ENCODE results near the gene GNG4.
"Not testable (repeated sequence)": the region's sequence is repeated elsewhere in the genome, so short reads cannot be mapped to it uniquely, and the experiment has no call there.

Gene GNG4

GRCh38 chr1:235579891-235580290, 69.7 kb downstream of the GNG4 start:
- no peak for DNase-seq

- no peak for DNase-seq
These were observed 74.0 kb downstream of the GNG4 start for GRCh38 chr1:235575597-235575996.

DNA sequence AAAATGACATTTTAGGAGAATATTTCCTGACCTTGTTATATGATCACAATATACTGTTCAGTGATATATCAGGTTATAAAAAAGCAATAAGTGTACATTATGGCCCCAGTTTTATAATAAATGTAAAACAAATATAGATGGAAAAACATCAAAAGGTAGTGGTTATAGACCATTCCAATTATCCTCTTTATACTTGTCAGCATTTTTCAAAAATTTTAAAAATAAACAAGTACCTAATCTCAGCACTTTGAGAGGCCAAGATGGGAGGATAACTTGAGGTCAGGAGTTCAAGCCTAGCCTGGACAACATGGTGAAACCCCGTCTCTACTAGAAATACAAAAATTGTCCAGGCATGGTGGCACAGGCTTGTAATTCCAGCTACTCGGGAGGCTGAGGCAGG, 75.7 kb downstream of the GNG4 start:
- no peak for DNase-seq

- DNase-seq: not testable (repeated sequence)
These were observed 76.6 kb downstream of the GNG4 start for GRCh38 chr1:235572971-235573370.

DNA sequence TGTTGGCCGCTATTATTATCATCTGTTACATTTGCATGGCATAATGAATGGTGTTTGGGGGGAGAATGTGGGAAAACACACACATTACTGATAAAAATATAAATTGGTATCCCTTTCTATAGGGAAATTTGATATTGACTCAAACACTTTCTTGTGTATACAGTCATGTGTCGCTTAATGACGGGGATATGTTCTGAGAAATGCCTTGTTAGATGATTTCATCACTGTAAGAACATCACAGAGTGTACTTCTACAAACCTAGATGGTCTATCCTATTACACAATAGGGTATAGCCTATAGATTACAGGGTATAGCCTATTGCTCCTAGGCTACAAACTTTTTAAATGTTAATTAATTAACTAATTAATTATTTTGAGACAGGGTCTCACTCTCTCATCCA, 78.1 kb downstream of the GNG4 start:
- DNase-seq: no peak

- no peak for DNase-seq
These were observed 81.6 kb downstream of the GNG4 start for GRCh38 chr1:235567812-235568503.

GRCh38 chr1:235566084-235566483, 83.5 kb downstream of the GNG4 start:
- no peak for DNase-seq

- DNase-seq: no peak
These were observed 86.0 kb downstream of the GNG4 start for GRCh38 chr1:235563513-235564061.

DNA sequence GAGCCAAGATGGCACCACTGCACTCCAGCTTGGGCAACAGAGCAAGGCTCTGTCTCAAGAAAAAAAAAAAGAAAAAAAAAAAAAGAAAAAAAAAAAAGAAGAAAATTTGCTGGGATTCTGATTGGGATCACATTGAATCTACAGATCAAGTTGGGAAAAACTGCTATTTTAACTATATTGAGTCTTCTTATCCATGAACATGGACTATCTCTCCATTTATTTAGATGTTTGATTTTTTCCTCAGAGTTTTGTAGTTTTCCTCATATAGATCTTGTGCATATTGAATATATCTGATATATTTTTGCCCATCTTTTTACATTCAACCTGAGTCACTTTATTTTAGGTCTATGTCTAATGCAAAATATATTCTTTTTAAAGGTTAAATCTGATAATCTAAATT, 87.0 kb downstream of the GNG4 start:
- DNase-seq: no peak

DNA sequence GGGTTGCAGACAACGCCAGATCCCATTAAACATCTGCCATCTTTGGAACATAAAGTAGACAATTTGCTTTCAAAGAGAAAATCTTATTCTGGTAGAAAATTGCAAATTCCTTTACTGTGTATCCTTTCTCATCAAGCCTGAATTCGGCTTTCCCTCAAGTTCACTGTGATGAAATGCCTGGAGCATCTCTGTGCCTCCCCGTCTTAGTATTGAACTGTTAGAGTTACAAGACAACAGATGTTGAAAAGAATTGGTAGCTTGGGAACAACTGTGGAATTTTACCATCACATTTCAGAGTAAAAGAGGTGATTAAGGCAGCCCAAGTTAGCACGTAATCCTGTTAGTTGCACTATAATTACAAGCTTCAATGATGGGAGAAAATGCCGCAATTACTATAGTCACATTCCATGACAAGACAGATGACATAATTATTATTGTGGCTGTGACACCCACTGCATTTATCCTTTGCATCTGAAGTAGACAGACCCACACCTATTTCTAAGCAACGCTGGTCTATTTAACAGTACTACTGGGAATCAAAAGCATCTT, 90.9 kb downstream of the GNG4 start:
- DNase-seq: no peak

DNA sequence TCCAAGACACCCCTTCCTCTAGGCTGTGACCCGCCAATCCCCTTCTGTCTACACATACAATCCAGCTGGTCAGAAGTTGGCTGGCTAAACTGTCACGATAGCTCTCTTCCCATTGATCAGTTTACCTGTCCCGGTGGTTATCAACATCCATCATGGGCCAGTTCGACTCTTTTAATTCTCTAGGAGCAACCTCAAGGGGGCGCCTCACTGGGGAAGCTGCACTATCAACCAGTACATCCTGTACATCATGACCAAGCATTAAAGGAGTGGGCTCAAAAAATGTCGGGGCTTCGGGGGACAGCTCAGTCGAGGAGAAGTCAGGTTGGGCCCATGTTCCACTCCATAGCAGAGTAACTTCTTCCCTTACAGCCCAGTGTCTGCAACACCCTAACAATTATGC, 92.1 kb downstream of the GNG4 start:
- no peak for DNase-seq

DNA sequence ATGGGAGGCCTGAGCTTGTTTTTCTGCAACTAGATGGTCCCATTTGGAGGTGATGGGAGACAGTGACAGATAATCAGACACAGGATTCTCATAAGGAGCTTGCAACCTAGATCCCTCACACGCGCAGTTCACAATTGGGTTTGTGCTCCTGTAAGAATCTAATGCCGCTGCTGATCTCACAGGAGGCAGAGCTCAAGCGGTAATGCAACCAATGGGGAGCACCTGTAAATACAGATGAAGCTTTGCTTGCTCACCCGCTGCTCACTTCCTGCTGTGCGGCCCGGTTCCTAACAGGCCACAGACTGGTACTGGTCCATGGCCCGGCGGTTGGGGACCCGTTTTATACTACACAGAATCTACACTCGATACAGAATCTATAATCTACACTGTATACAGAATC, 92.8 kb downstream of the GNG4 start:
- no peak for DNase-seq

DNA sequence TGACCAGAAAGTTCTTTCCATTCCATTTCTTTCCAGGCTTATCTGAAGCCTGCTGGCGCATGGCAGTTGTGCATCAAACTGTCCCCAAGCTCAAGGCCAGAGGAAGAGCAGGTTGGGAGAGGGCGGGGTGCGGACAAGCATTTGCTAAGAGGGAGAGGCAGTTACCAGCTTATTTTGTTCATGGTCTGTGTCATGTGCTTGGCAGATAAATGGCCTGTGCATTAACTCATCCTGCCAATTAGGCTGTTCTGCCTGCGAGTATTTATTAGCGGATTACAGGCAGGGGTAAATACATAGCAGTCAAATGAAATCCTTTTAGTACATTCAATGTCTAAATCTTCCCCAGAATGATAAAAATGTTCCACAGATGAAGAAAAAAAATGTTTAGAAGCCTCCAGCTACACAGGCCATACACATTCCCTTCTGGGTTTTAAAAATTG, 96.5 kb downstream of the GNG4 start:
- no peak for DNase-seq

DNA sequence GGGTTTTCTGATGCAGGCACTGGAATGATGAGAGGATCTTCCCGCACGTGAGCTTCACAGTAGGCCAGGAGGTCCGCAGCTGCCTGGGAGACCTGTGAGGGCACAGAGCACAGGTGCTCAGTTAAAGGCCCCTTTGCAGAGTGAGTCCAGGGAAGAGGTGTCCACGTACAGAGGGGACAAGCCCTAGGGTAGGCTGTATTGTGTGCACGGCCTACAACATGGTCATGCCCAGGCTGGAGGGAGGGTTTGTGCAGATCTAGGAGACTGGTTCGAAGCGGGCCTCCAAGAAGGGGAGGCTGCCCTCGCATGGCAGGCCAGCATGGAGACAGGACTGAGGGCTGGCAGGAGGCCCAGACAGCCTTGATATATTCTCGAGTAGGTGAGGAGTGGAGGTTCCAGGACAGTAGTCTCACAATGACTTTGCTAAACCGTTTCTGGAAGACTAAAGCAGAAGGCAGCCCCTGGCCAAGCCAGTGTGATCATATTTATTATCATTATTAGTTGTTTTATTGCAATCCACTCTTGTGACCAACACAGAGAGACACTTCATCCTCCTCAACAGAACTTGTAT, 97.4 kb downstream of the GNG4 start:
- DNase-seq: peak in 1 of 2 experiments; percentile 40

DNA sequence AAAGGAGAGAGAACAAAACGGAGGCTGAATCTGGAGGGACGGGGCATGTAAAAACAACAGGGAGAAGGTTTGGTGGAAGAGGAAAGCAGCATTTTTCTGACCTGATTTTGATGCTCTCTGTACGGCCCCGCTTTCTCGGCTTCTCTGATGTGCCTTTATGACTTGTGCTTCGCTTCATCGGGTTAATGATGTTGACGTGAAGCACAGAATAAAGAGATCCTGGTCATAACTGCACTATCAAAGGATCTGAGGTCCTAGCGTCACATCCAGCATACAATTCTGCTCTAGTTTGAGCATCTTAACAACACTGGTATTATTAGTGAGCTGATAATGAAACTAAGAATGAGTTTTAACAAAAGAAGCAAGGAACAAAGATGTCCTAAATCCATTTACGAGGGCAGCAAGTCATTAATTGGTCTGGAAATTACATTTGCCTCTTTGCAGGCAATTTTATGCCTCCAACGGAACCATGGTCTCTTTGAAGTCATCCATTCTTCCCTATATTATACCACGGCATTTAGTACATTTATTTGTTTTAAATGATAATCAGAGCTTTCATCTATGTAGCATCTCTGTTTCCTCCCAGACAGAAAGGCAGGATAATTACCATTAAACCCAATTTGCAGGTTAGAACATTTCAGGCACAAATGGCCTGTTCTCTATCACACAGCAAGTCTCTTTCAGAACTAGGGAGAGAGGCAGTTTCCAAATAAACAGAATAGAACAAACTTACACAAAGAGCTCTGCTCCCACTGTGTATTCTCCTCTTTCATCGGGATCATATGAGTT, 100.0 kb downstream of the GNG4 start:
- no peak for DNase-seq

DNA sequence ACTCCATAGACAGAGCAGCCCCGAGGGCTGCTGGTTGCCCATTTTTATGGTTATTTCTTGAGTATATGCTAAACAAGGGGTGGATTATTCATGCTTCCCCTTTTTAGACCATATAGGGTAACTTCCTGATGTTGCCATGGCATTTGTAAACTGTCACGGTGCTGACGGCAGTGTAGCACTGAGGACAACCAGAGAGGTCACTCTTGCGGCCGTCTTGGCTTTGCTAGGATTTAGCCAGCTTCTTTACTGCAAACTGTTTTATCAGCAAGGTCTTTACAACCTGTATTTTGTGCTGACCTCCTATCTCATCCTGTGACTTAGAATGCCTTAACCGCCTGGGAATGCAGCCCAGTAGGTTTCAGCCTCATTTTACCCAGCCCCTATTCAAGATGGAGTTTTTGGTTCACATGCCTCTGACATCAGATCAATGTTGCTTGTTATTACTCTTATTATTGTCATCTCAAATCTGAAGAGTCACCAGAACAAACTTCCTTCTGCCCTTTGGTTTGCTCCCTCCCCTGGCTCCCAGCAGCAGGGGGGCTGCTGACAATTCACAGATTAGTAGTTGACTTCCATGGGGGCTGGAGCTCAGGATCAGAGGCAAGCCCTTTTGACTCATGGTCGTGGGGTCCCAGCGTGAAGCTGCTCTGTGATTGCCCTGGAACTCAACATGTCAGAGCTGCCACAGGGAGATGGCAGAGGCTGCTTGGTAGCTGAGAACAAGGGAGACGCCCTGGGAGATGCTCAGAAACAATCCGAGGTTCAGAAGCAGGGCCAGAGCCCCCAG, 103.0 kb downstream of the GNG4 start:
- not testable (repeated sequence) for DNase-seq

GRCh38 chr1:235545292-235545930, 104.2 kb downstream of the GNG4 start:
- DNase-seq: no peak

GRCh38 chr1:235542845-235543244, 106.7 kb downstream of the GNG4 start:
- DNase-seq: not testable (repeated sequence)

DNA sequence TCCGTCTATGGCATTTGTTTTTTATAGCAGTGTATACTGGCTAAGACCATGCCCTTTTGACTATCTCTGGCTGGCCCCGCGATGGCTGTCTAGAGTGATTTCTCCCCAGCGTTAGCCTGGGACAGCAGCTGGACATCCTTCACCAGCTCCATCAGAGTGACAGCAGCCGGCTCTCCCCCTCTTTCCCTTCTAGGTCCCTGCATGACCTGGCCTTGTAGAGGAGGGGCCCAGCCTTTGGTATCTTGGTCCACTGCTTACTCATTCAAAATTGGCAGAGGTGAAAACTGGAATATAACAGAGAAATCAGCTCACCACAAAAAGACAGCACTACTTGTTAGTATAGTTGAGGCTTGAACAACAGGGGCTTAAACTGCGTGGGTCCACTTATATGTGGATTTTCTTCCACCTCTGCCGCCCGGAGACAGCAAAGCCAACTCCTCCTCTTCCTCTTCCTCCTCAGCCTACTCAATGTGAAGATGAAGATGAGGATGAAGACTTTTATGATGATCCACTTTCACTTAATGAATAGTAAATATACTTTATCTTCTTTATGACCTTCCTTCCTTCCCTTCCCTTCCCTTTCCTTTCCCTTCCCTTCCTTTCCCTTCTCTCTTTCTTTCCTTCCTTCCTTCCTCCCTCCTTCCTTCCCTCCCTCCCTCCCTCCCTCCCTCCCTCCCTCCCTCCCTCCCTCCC, 116.0 kb downstream of the GNG4 start:
- DNase-seq: no peak

DNA sequence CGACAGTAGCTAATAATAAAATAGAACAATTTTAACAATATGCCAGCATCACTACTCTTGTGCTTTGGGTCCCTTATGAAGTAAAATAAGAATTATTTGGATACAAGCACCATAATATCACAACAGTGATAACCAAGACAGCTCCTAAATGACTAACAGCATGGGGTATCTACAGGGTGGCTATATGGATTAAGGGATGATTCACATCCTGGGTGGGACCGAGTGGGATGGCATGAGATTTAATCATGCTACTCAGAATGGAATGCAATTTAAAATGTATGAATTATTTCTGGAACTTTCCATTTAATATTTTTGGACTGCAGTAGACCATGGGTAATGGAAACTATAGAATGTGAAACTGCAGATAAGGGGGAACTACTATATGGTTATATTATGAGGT, 117.2 kb downstream of the GNG4 start:
- DNase-seq: no peak

DNA sequence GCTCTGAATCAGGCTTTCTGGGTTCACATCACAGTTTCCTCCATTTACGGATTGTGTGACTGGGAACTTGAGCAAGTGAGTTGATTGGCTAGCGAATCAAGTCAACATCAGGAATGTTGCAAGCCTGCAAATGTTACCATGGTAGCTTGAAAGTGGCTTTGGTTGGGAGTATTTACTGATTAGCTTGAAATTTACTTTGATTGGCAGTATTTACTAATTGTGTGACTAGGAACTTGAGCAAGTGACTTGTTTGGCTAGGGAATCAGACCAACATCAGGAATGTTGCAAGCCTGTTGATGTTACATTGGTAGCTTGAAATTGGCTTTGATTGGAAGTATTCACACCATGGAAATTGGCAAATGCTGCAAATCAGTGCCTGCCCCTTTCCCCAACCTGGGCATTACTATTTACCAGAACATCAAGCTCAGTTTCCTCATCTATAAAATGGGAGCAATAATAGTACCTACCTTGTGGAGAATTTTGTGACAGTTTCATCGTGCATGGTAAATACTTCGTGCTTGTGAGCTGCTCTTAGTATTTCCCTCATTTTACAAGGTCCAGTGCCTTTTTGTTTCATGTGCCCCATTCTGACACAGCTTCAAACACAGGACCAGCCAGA, 122.3 kb downstream of the GNG4 start:
- DNase-seq: no peak

All from NCI-H446 (cell line).